ENCODE data around the gene SERPING1. TPM values are rescaled to one million over a fixed set of nuclear protein-coding genes. Genes with fewer than 3 reads are reported as not detected.

Gene SERPING1
- total RNA-seq, 4 donors from 2014 or later = 29.9 to 158 (median 93.1) TPM

- no peak overlapping the region for H3K27ac ChIP-seq
- TF ChIP-seq CTCF (IDR thresholded peaks at IDR 0.05) (no peak), POLR2A (IDR thresholded peaks at IDR 0.05) (no peak)
- DNase-seq = no peak
- H3K27me3 ChIP-seq = no peaks in the 10 kb centered on the region
- peaks cover 0 to 7% (median 2%) of the 10 kb centered on the region in 4 donors for H3K9me3 ChIP-seq
- H3K4me1 ChIP-seq = no peaks in the 10 kb centered on the region
- H3K4me3 ChIP-seq = no peak overlapping the region
- H3K36me3 ChIP-seq = peaks cover 0 to 5% (median 0%) of the 10 kb centered on the region in 3 donors
Measured at GRCh38 chr11:57618438-57618837, 21.0 kb downstream of the SERPING1 start.

- TF ChIP-seq POLR2A (IDR thresholded peaks at IDR 0.05) (no peak), CTCF (IDR thresholded peaks at IDR 0.05) (no peak)
- H3K4me3 ChIP-seq = no peak overlapping the region
- no peaks in the 10 kb centered on the region for H3K4me1 ChIP-seq
- DNase-seq = no peak
- H3K27me3 ChIP-seq = no peaks in the 10 kb centered on the region
- peaks cover 0 to 7% (median 2%) of the 10 kb centered on the region in 4 donors for H3K9me3 ChIP-seq
- H3K36me3 ChIP-seq = peaks cover 0 to 5% (median 0%) of the 10 kb centered on the region in 3 donors
- H3K27ac ChIP-seq = no peak overlapping the region
Measured at GRCh38 chr11:57619331-57619730, 21.8 kb downstream of the SERPING1 start.

- H3K4me1 ChIP-seq = no peaks in the 10 kb centered on the region
- no peaks in the 10 kb centered on the region for H3K36me3 ChIP-seq
- no peak overlapping the region for H3K27ac ChIP-seq
- H3K9me3 ChIP-seq = peaks cover 0 to 7% (median 2%) of the 10 kb centered on the region in 4 donors
- no peaks in the 10 kb centered on the region for H3K27me3 ChIP-seq
- TF ChIP-seq POLR2A (IDR thresholded peaks at IDR 0.05) = no peak
- TF ChIP-seq CTCF (IDR thresholded peaks at IDR 0.05) = no peak
- DNase-seq = no peak
- H3K4me3 ChIP-seq = no peak overlapping the region
Measured at GRCh38 chr11:57620467-57620866, 23.0 kb downstream of the SERPING1 start.

GRCh38 chr11:57622263-57622662 lies 24.8 kb downstream of the SERPING1 start:
- Histone ChIP-seq H3K27ac (no peak overlapping the region), H3K4me3 (no peak overlapping the region), H3K36me3 (no peaks in the 10 kb centered on the region), H3K9me3 (peaks cover 0 to 7% (median 2%) of the 10 kb centered on the region in 4 donors), H3K4me1 (no peaks in the 10 kb centered on the region), H3K27me3 (no peaks in the 10 kb centered on the region)
- no peak for DNase-seq
- TF ChIP-seq CTCF (IDR thresholded peaks at IDR 0.05) (no peak), POLR2A (IDR thresholded peaks at IDR 0.05) (no peak)

GRCh38 chr11:57624864-57625263 lies 27.4 kb downstream of the SERPING1 start:
- Histone ChIP-seq H3K4me1 (no peaks in the 10 kb centered on the region), H3K9me3 (peaks cover 0 to under 1% (median under 1%) of the 10 kb centered on the region in 4 donors), H3K27ac (no peak overlapping the region), H3K36me3 (no peaks in the 10 kb centered on the region), H3K27me3 (no peaks in the 10 kb centered on the region), H3K4me3 (no peak overlapping the region)
- TF ChIP-seq CTCF (IDR thresholded peaks at IDR 0.05) = no peak
- TF ChIP-seq POLR2A (IDR thresholded peaks at IDR 0.05) = no peak
- DNase-seq = no peak

- no peak overlapping the region for H3K4me3 ChIP-seq
- TF ChIP-seq POLR2A (IDR thresholded peaks at IDR 0.05) = no peak
- TF ChIP-seq CTCF (IDR thresholded peaks at IDR 0.05) = no peak
- DNase-seq = no peak
- no peaks in the 10 kb centered on the region for H3K36me3 ChIP-seq
- H3K9me3 ChIP-seq = no peaks in the 10 kb centered on the region
- no peaks in the 10 kb centered on the region for H3K4me1 ChIP-seq
- no peaks in the 10 kb centered on the region for H3K27me3 ChIP-seq
- no peak overlapping the region for H3K27ac ChIP-seq
Measured at GRCh38 chr11:57626895-57627294, 29.4 kb downstream of the SERPING1 start.
